ENCODE data around the gene ZNF526.

The ZNF526 gene

DNA sequence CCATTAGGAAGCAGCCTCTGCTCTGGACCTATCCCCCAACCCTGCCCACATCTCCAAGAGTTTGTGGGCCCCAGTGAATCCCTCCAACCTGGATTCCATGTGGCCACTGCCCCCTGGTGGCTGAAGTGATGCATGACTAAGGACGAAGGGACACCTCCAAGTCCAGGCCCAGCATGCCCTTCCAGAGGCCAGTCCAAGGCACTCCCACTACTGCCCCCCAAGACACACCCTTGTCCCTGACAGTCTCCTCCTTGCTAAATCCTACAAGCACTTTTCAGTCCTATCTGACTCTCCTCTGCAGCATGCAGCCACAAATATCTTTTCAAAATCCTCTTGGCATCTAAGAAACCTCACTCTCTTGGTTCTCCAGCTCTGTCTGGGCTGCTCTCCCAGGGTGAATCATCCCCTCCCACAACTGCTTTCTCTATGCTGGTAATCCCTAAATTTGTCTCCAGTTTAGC is 35.7 kb upstream of the ZNF526 start:
- no peak overlapping the region for H3K4me2 ChIP-seq (ENCODE audit: insufficient read depth, low read length, poor library complexity, severe bottlenecking)

DNA sequence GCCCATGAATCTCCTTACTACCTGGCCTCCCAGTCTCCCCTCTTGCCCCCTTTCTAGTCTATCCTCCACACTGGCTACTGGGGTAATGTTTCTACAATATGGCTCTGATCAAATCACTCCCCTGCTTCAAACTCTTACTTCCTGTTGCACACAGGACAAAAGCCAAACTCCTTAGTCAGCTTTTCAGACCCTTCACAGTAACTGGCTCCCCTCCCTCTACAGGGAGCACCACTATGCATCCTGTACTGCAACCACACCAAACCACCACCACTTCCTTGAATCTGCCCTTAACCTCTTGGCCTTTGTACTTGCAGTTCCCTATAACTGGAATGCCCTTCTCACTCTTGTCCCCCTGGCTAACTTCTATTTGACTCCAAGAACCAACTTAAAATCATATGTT is 34.8 kb upstream of the ZNF526 start:
- Histone ChIP-seq H2BK15ac (ENCODE audit: low read length) (no peak overlapping the region), H3K9ac (ENCODE audit: low read depth, low read length, poor library complexity) (no peak overlapping the region), H3K27ac (replicated peaks; ENCODE audit: low read length) (no peak overlapping the region), H2BK5ac (ENCODE audit: low read length) (no peak overlapping the region), H4K8ac (ENCODE audit: low read depth, low read length) (no peak overlapping the region), H2AK5ac (ENCODE audit: low read depth, low read length) (no peak overlapping the region), H3K79me1 (ENCODE audit: low read depth, low read length) (no peaks in the 10 kb centered on the region), H3K36me3 (replicated peaks in 1 of 2; ENCODE audit: control insufficient read depth in 2 of 2, insufficient read depth in 2 of 2, low read length in 2 of 2) (no peaks in the 10 kb centered on the region), H3K4me3 (ENCODE audit: low read length in 2 of 2) (no peak overlapping the region), H3K18ac (ENCODE audit: low read length) (no peak overlapping the region), H3K23ac (ENCODE audit: low read depth, low read length, poor library complexity) (no peak overlapping the region), H3K4me2 (ENCODE audit: insufficient read depth, low read length, poor library complexity, severe bottlenecking) (no peak overlapping the region), H3K9me3 (replicated peaks in 1 of 2; ENCODE audit: control insufficient read depth in 2 of 2, insufficient read depth in 1 of 2, low read depth in 1 of 2, low read length in 2 of 2) (no peaks in the 10 kb centered on the region), H3K27me3 (ENCODE audit: control insufficient read depth in 3 of 3, insufficient read depth in 3 of 3, low read depth in 1 of 3, low read length in 3 of 3) (peaks cover 0 to 30% (median 7%) of the 10 kb centered on the region in 3 experiments), H3K4ac (ENCODE audit: low read length) (no peak overlapping the region), H2BK120ac (ENCODE audit: low read depth, low read length) (no peak overlapping the region), H3K14ac (ENCODE audit: low read length) (no peak overlapping the region), H3K4me1 (ENCODE audit: control insufficient read depth in 2 of 2, insufficient read depth in 1 of 2, low read depth in 1 of 2, low read length in 2 of 2) (peaks cover 0 to 4% of the 10 kb centered on the region in 2 donors), H2BK12ac (ENCODE audit: low read length) (no peak overlapping the region), H2AFZ (ENCODE audit: low read length) (peak overlapping the region; percentile 55), H4K91ac (ENCODE audit: low read depth, low read length, poor library complexity) (no peak overlapping the region)
- no peak for DNase-seq (ENCODE audit: low spot score)

More for the DNA sequence above, 35.7 kb upstream of the ZNF526 start:
- no peak overlapping the region for H3K9ac ChIP-seq (ENCODE audit: low read depth, low read length, poor library complexity)
- no peak overlapping the region for H3K23ac ChIP-seq (ENCODE audit: low read depth, low read length, poor library complexity)
- no CpG with 5 or more reads among the region's 1 CpG for WGBS, 2 donors (ENCODE audit: extremely low coverage in 2 of 2, insufficient read length in 2 of 2, insufficient replicate concordance in 1 of 2)
- no peaks in the 10 kb centered on the region for H3K9me3 ChIP-seq (replicated peaks in 1 of 2; ENCODE audit: control insufficient read depth in 2 of 2, insufficient read depth in 1 of 2, low read depth in 1 of 2, low read length in 2 of 2)
- H2AK5ac ChIP-seq (ENCODE audit: low read depth, low read length) = no peak overlapping the region
- no peak overlapping the region for H3K14ac ChIP-seq (ENCODE audit: low read length)
- no peak overlapping the region for H3K18ac ChIP-seq (ENCODE audit: low read length)
- no peak overlapping the region for H4K91ac ChIP-seq (ENCODE audit: low read depth, low read length, poor library complexity)
- H2AFZ ChIP-seq (ENCODE audit: low read length) = no peak overlapping the region
- H3K79me1 ChIP-seq (ENCODE audit: low read depth, low read length) = no peaks in the 10 kb centered on the region
- H2BK120ac ChIP-seq (ENCODE audit: low read depth, low read length) = no peak overlapping the region
- no peak overlapping the region for H2BK12ac ChIP-seq (ENCODE audit: low read length)
- peaks cover 3 to 5% of the 10 kb centered on the region in 2 donors for H3K4me1 ChIP-seq (ENCODE audit: control insufficient read depth in 2 of 2, insufficient read depth in 1 of 2, low read depth in 1 of 2, low read length in 2 of 2)
- peak; percentile 89 for DNase-seq (ENCODE audit: low spot score)
- H3K27ac ChIP-seq (replicated peaks; ENCODE audit: low read length) = no peak overlapping the region
- H3K4ac ChIP-seq (ENCODE audit: low read length) = no peak overlapping the region
- H2BK15ac ChIP-seq (ENCODE audit: low read length) = no peak overlapping the region
- H3K36me3 ChIP-seq (replicated peaks in 1 of 2; ENCODE audit: control insufficient read depth in 2 of 2, insufficient read depth in 2 of 2, low read length in 2 of 2) = no peaks in the 10 kb centered on the region
- no peak overlapping the region for H4K8ac ChIP-seq (ENCODE audit: low read depth, low read length)
- peaks cover 0 to 34% (median 16%) of the 10 kb centered on the region in 3 experiments for H3K27me3 ChIP-seq (ENCODE audit: control insufficient read depth in 3 of 3, insufficient read depth in 3 of 3, low read depth in 1 of 3, low read length in 3 of 3)
- no peak overlapping the region for H2BK5ac ChIP-seq (ENCODE audit: low read length)
- no peak overlapping the region for H3K4me3 ChIP-seq (ENCODE audit: low read length in 2 of 2)

DNA sequence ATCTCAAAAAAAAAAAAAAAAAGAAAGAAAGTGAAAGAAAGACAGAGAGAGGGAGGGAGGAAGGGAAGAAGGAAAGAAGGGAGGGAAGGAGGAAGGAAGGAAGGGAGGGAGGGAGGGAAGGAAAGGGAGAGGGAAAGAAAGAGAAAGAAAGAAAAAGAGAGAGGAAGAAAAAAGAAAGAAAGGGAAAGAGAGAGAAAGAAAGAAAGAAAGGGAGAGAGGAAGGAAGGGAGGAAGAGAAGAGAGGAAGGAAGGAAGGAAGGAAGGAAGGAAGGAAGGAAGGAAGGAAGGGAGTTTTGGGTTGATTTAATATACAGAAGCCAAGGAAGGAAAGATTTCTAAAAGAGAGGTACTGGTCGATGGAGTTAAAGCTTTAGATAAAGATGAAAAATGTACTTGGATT is 31.4 kb upstream of the ZNF526 start:
- no peak overlapping the region for H3K4ac ChIP-seq (ENCODE audit: low read length)
- no peaks in the 10 kb centered on the region for H3K79me1 ChIP-seq (ENCODE audit: low read depth, low read length)
- H3K27me3 ChIP-seq (ENCODE audit: control insufficient read depth in 3 of 3, insufficient read depth in 3 of 3, low read depth in 1 of 3, low read length in 3 of 3) = peaks cover 0 to 33% (median 0%) of the 10 kb centered on the region in 3 experiments
- H2AFZ ChIP-seq (ENCODE audit: low read length) = no peak overlapping the region
- no peak overlapping the region for H2BK120ac ChIP-seq (ENCODE audit: low read depth, low read length)
- no peak overlapping the region for H2BK12ac ChIP-seq (ENCODE audit: low read length)
- no peak overlapping the region for H3K27ac ChIP-seq (replicated peaks; ENCODE audit: low read length)
- H3K14ac ChIP-seq (ENCODE audit: low read length) = no peak overlapping the region
- no peak overlapping the region for H3K18ac ChIP-seq (ENCODE audit: low read length)
- no peak overlapping the region for H2BK5ac ChIP-seq (ENCODE audit: low read length)
- H3K9me3 ChIP-seq (replicated peaks in 1 of 2; ENCODE audit: control insufficient read depth in 2 of 2, insufficient read depth in 1 of 2, low read depth in 1 of 2, low read length in 2 of 2) = peaks cover 2 to 5% of the 10 kb centered on the region in 2 donors
- H3K4me2 ChIP-seq (ENCODE audit: insufficient read depth, low read length, poor library complexity, severe bottlenecking) = no peak overlapping the region
- no peak overlapping the region for H4K91ac ChIP-seq (ENCODE audit: low read depth, low read length, poor library complexity)
- DNase-seq (ENCODE audit: low spot score) = no peak
- no peak overlapping the region for H2BK15ac ChIP-seq (ENCODE audit: low read length)
- no peak overlapping the region for H4K8ac ChIP-seq (ENCODE audit: low read depth, low read length)
- peaks cover 0 to 4% of the 10 kb centered on the region in 2 donors for H3K4me1 ChIP-seq (ENCODE audit: control insufficient read depth in 2 of 2, insufficient read depth in 1 of 2, low read depth in 1 of 2, low read length in 2 of 2)
- WGBS, 2 donors (ENCODE audit: extremely low coverage in 2 of 2, insufficient read length in 2 of 2, insufficient replicate concordance in 1 of 2) = no CpG with 5 or more reads among the region's 1 CpG
- no peak overlapping the region for H3K23ac ChIP-seq (ENCODE audit: low read depth, low read length, poor library complexity)
- H3K9ac ChIP-seq (ENCODE audit: low read depth, low read length, poor library complexity) = no peak overlapping the region
- no peak overlapping the region for H3K4me3 ChIP-seq (ENCODE audit: low read length in 2 of 2)
- no peak overlapping the region for H2AK5ac ChIP-seq (ENCODE audit: low read depth, low read length)
- no peaks in the 10 kb centered on the region for H3K36me3 ChIP-seq (replicated peaks in 1 of 2; ENCODE audit: control insufficient read depth in 2 of 2, insufficient read depth in 2 of 2, low read length in 2 of 2)

DNA sequence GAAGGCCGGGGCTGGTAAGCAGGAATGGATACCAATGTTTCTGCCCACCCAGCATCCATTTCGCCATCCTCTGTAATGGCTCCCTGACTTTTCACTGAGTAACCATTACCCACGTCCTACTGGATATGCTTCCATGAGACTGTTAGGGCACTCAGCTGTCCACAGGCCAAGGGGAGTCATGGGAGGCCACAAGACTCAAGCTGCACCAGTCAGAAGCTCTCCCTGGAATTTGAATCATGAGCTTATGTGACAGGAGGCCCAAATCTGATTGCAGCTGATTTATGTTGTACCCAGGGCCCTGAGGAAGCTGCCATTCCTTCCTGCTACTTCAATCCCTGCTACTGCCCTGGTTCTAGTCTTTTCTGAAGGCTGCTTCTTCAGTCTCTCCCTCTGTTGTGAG is 31.0 kb upstream of the ZNF526 start:
- Histone ChIP-seq H2AK5ac (ENCODE audit: low read depth, low read length) (no peak overlapping the region), H4K91ac (ENCODE audit: low read depth, low read length, poor library complexity) (no peak overlapping the region), H2BK15ac (ENCODE audit: low read length) (no peak overlapping the region), H3K9me3 (replicated peaks in 1 of 2; ENCODE audit: control insufficient read depth in 2 of 2, insufficient read depth in 1 of 2, low read depth in 1 of 2, low read length in 2 of 2) (peaks cover 2 to 5% of the 10 kb centered on the region in 2 donors), H3K79me1 (ENCODE audit: low read depth, low read length) (no peaks in the 10 kb centered on the region), H3K4ac (ENCODE audit: low read length) (no peak overlapping the region), H2AFZ (ENCODE audit: low read length) (no peak overlapping the region), H3K18ac (ENCODE audit: low read length) (no peak overlapping the region), H3K14ac (ENCODE audit: low read length) (peak overlapping the region; percentile 65), H2BK120ac (ENCODE audit: low read depth, low read length) (no peak overlapping the region), H3K27ac (replicated peaks; ENCODE audit: low read length) (no peak overlapping the region), H3K4me1 (ENCODE audit: control insufficient read depth in 2 of 2, insufficient read depth in 1 of 2, low read depth in 1 of 2, low read length in 2 of 2) (peaks cover 0 to 4% of the 10 kb centered on the region in 2 donors), H3K23ac (ENCODE audit: low read depth, low read length, poor library complexity) (no peak overlapping the region), H2BK12ac (ENCODE audit: low read length) (no peak overlapping the region), H3K27me3 (ENCODE audit: control insufficient read depth in 3 of 3, insufficient read depth in 3 of 3, low read depth in 1 of 3, low read length in 3 of 3) (peaks cover 0 to 33% (median 0%) of the 10 kb centered on the region in 3 experiments), H2BK5ac (ENCODE audit: low read length) (no peak overlapping the region), H3K9ac (ENCODE audit: low read depth, low read length, poor library complexity) (no peak overlapping the region), H3K36me3 (replicated peaks in 1 of 2; ENCODE audit: control insufficient read depth in 2 of 2, insufficient read depth in 2 of 2, low read length in 2 of 2) (no peaks in the 10 kb centered on the region), H4K8ac (ENCODE audit: low read depth, low read length) (no peak overlapping the region), H3K4me3 (ENCODE audit: low read length in 2 of 2) (no peak overlapping the region), H3K4me2 (ENCODE audit: insufficient read depth, low read length, poor library complexity, severe bottlenecking) (no peak overlapping the region)
- WGBS, 2 donors (ENCODE audit: extremely low coverage in 2 of 2, insufficient read length in 2 of 2, insufficient replicate concordance in 1 of 2) = no CpG with 5 or more reads among the region's 3 CpGs
- no peak for DNase-seq (ENCODE audit: low spot score)
